IPS DF 6.9 (cell line): ENCODE measurements around the gene RAP1A.
"Not testable (repeated sequence)": the region's sequence is repeated elsewhere in the genome, so short reads cannot be mapped to it uniquely, and the experiment has no call there.

Source experiments
- DNase-seq: peaks from one replicate; pipeline ENCODE4 v3.0.0-alpha.2; 2013; ENCODE audit warnings: low read depth, low spot score
- H3K27ac ChIP-seq: one replicate; pipeline ENCODE4 v1.5.1; 2013; ENCODE audit warnings: low read length, control low read depth
- H3K27me3 ChIP-seq: 2 replicates; pipeline ENCODE4 v1.6.1; 2013; ENCODE audit warnings: mild to moderate bottlenecking, low read length; ENCODE audit not compliant: control insufficient read depth, insufficient read depth
- H3K36me3 ChIP-seq: 2 replicates; pipeline ENCODE4 v1.6.1; 2013; ENCODE audit warnings: low read length; ENCODE audit not compliant: control insufficient read depth, insufficient read depth
- H3K4me1 ChIP-seq: 2 replicates; pipeline ENCODE4 v1.6.1; 2013; ENCODE audit warnings: low read length; ENCODE audit not compliant: control insufficient read depth, insufficient read depth
- H3K4me3 ChIP-seq: 2 replicates; pipeline ENCODE4 v1.5.1; 2013; ENCODE audit warnings: mild to moderate bottlenecking, low read length
- H3K9me3 ChIP-seq: 2 replicates; pipeline ENCODE4 v1.6.1; 2013; ENCODE audit warnings: low read length, inconsistent platforms; ENCODE audit not compliant: control insufficient read depth, insufficient read depth
- WGBS: extraction: QIAGEN DNeasy Blood & Tissue Kit; methylation state at CpG from one replicate; pipeline ENCODE4 v1.1.7; 2013; ENCODE audit warnings: mixed read lengths, missing lambda C conversion rate; ENCODE audit not compliant: insufficient read length, insufficient coverage; 5-methylcytosine and 5-hydroxymethylcytosine counted together

The RAP1A gene

GRCh38 chr1:111742292-111742691 lies 122.7 kb downstream of the RAP1A start:
- H3K27me3 ChIP-seq, H3K9me3 ChIP-seq, H3K4me1 ChIP-seq, H3K4me3 ChIP-seq, H3K36me3 ChIP-seq, DNase-seq, H3K27ac ChIP-seq: not testable (repeated sequence)
- WGBS, result no CpG with 5 or more reads among the region's 14 CpGs

- no peaks in the 10 kb centered on the region for H3K9me3 ChIP-seq
- no peaks in the 10 kb centered on the region; the same call in 1 of the 2 replicates for H3K4me1 ChIP-seq
- no peaks in the 10 kb centered on the region for H3K36me3 ChIP-seq
- no peak overlapping the region for H3K27ac ChIP-seq
- H3K4me3 ChIP-seq, result no peak overlapping the region
- no peak for DNase-seq
- no peaks in the 10 kb centered on the region for H3K27me3 ChIP-seq
- no CpG with 5 or more reads among the region's 5 CpGs for WGBS
Measured at GRCh38 chr1:111742938-111743549, 123.5 kb downstream of the RAP1A start.

GRCh38 chr1:111743679-111744101 lies 124.1 kb downstream of the RAP1A start:
- Histone ChIP-seq H3K4me1 (no peaks in the 10 kb centered on the region; the same call in 1 of the 2 replicates), H3K4me3 (no peak overlapping the region), H3K9me3 (no peaks in the 10 kb centered on the region), H3K27ac (no peak overlapping the region), H3K27me3 (no peaks in the 10 kb centered on the region), H3K36me3 (no peaks in the 10 kb centered on the region)
- DNase-seq, result no peak
- WGBS, result no CpG with 5 or more reads among the region's 3 CpGs

GRCh38 chr1:111745675-111746613 lies 126.4 kb downstream of the RAP1A start:
- Histone ChIP-seq H3K27ac (no peak overlapping the region), H3K4me1 (peaks cover 1% of the 10 kb centered on the region; the same call in 1 of the 2 replicates), H3K27me3 (no peaks in the 10 kb centered on the region), H3K36me3 (no peaks in the 10 kb centered on the region), H3K9me3 (no peaks in the 10 kb centered on the region), H3K4me3 (no peak overlapping the region)
- no peak for DNase-seq
- WGBS, result no CpG with 5 or more reads among the region's 9 CpGs

GRCh38 chr1:111746614-111746999 lies 127.0 kb downstream of the RAP1A start:
- Histone ChIP-seq H3K9me3 (no peaks in the 10 kb centered on the region), H3K36me3 (no peaks in the 10 kb centered on the region), H3K27ac (no peak overlapping the region), H3K4me1 (peaks cover 1% of the 10 kb centered on the region; the same call in 1 of the 2 replicates), H3K27me3 (no peaks in the 10 kb centered on the region), H3K4me3 (no peak overlapping the region)
- DNase-seq, result no peak
- WGBS, result no CpG with 5 or more reads among the region's 2 CpGs

- Histone ChIP-seq H3K36me3 (no peaks in the 10 kb centered on the region), H3K27me3 (no peaks in the 10 kb centered on the region), H3K27ac (no peak overlapping the region), H3K4me3 (no peak overlapping the region), H3K4me1 (peaks cover 1% of the 10 kb centered on the region; the same call in 1 of the 2 replicates), H3K9me3 (no peaks in the 10 kb centered on the region)
- DNase-seq, result no peak
- no CpG with 5 or more reads among the region's 3 CpGs for WGBS
Measured at GRCh38 chr1:111747282-111747734, 127.7 kb downstream of the RAP1A start.

GRCh38 chr1:111747947-111748346 lies 128.4 kb downstream of the RAP1A start:
- no peaks in the 10 kb centered on the region for H3K27me3 ChIP-seq
- no peak overlapping the region for H3K27ac ChIP-seq
- H3K9me3 ChIP-seq, result no peaks in the 10 kb centered on the region
- H3K36me3 ChIP-seq, result no peaks in the 10 kb centered on the region
- peaks cover 1% of the 10 kb centered on the region; the same call in 1 of the 2 replicates for H3K4me1 ChIP-seq
- no CpG with 5 or more reads among the region's 4 CpGs for WGBS
- DNase-seq, result no peak
- H3K4me3 ChIP-seq, result no peak overlapping the region

GRCh38 chr1:111749628-111750027 lies 130.0 kb downstream of the RAP1A start:
- no peak for DNase-seq
- no peaks in the 10 kb centered on the region for H3K9me3 ChIP-seq
- H3K4me1 ChIP-seq, result peaks cover 1% of the 10 kb centered on the region; the same call in 1 of the 2 replicates
- no CpG with 5 or more reads among the region's 3 CpGs for WGBS
- H3K36me3 ChIP-seq, result no peaks in the 10 kb centered on the region
- H3K27ac ChIP-seq, result no peak overlapping the region
- no peaks in the 10 kb centered on the region for H3K27me3 ChIP-seq
- H3K4me3 ChIP-seq, result no peak overlapping the region

- Histone ChIP-seq H3K4me3 (no peak overlapping the region), H3K9me3 (no peaks in the 10 kb centered on the region), H3K27ac (no peak overlapping the region), H3K4me1 (peaks cover 1% of the 10 kb centered on the region; the same call in 1 of the 2 replicates), H3K27me3 (no peaks in the 10 kb centered on the region), H3K36me3 (no peaks in the 10 kb centered on the region)
- no CpG with 5 or more reads among the region's 2 CpGs for WGBS
- DNase-seq, result no peak
Measured at GRCh38 chr1:111750856-111751255, 131.3 kb downstream of the RAP1A start.

- no peaks in the 10 kb centered on the region for H3K36me3 ChIP-seq
- no peak overlapping the region for H3K27ac ChIP-seq
Measured at GRCh38 chr1:111751906-111752575, 132.5 kb downstream of the RAP1A start.

More at GRCh38 chr1:111751906-111752575, 132.5 kb downstream of the RAP1A start:
- WGBS, result no CpG with 5 or more reads among the region's 2 CpGs
- no peaks in the 10 kb centered on the region for H3K9me3 ChIP-seq
- no peak overlapping the region for H3K4me3 ChIP-seq
- DNase-seq, result no peak
- H3K4me1 ChIP-seq, result peaks cover 2% of the 10 kb centered on the region; the same call in 1 of the 2 replicates
- no peaks in the 10 kb centered on the region for H3K27me3 ChIP-seq
